Activated CD4-positive, alpha-beta T cell treated with anti-CD3 and anti-CD28 coated beads, Interleukin-2, amount 50 U/mL, for 16 hours (primary cell): ENCODE results near the gene ANO6.
"Not testable (repeated sequence)": the region's sequence is repeated elsewhere in the genome, so short reads cannot be mapped to it uniquely, and the experiment has no call there.

Source experiments
- DNase-seq: peaks from one replicate; pipeline ENCODE4 v3.0.0-alpha.2; 2020

Gene ANO6

GRCh38 chr12:45242180-45242579 lies 26.3 kb downstream of the ANO6 start:
- no peak for DNase-seq

GRCh38 chr12:45243963-45244362 lies 28.1 kb downstream of the ANO6 start:
- peak; percentile 12 for DNase-seq

GRCh38 chr12:45244561-45245343 lies 28.9 kb downstream of the ANO6 start:
- DNase-seq, result peak; percentile 61

- no peak for DNase-seq
Observed at GRCh38 chr12:45246236-45246635, 30.3 kb downstream of the ANO6 start.

GRCh38 chr12:45247589-45247988 lies 31.7 kb downstream of the ANO6 start:
- DNase-seq, result no peak

- no peak for DNase-seq
Observed at GRCh38 chr12:45248095-45248494, 32.2 kb downstream of the ANO6 start.

- no peak for DNase-seq
Observed at GRCh38 chr12:45254254-45254653, 38.4 kb downstream of the ANO6 start.

GRCh38 chr12:45256721-45257120 lies 40.8 kb downstream of the ANO6 start:
- no peak for DNase-seq

- no peak for DNase-seq
Observed at GRCh38 chr12:45257185-45257930, 41.5 kb downstream of the ANO6 start.

GRCh38 chr12:45259675-45260074 lies 43.8 kb downstream of the ANO6 start:
- no peak for DNase-seq

- DNase-seq, result no peak
Observed at GRCh38 chr12:45260104-45260815, 44.4 kb downstream of the ANO6 start.

- no peak for DNase-seq
Observed at GRCh38 chr12:45260854-45261253, 45.0 kb downstream of the ANO6 start.

GRCh38 chr12:45262185-45262584 lies 46.3 kb downstream of the ANO6 start:
- DNase-seq, result not testable (repeated sequence)

GRCh38 chr12:45263587-45263986 lies 47.7 kb downstream of the ANO6 start:
- DNase-seq, result no peak

- DNase-seq, result peak; percentile 11
Observed at GRCh38 chr12:45268672-45269411, 52.9 kb downstream of the ANO6 start.

- DNase-seq, result no peak
Observed at GRCh38 chr12:45269412-45269751, 53.5 kb downstream of the ANO6 start.

- no peak for DNase-seq
Observed at GRCh38 chr12:45270951-45271350, 55.1 kb downstream of the ANO6 start.

GRCh38 chr12:45273717-45274271 lies 57.9 kb downstream of the ANO6 start:
- no peak for DNase-seq

- DNase-seq, result no peak
Observed at GRCh38 chr12:45276154-45276755, 60.4 kb downstream of the ANO6 start.

- DNase-seq, result no peak
Observed at GRCh38 chr12:45278447-45278846, 62.6 kb downstream of the ANO6 start.

GRCh38 chr12:45279931-45280830 lies 64.3 kb downstream of the ANO6 start:
- no peak for DNase-seq
